CD4-positive, alpha-beta T cell treated with Interleukin-6 at 100 ng/mL for 8 hours (primary cell): Measurements from ENCODE around the gene CDHR1.
"Not testable (repeated sequence)": the region's sequence is repeated elsewhere in the genome, so short reads cannot be mapped to it uniquely, and the experiment has no call there.

Source experiments
- DNase-seq: peaks from one replicate; pipeline ENCODE4 v3.0.0-alpha.2; 2020; ENCODE audit warnings: mixed read lengths, low spot score

The CDHR1 gene

DNA sequence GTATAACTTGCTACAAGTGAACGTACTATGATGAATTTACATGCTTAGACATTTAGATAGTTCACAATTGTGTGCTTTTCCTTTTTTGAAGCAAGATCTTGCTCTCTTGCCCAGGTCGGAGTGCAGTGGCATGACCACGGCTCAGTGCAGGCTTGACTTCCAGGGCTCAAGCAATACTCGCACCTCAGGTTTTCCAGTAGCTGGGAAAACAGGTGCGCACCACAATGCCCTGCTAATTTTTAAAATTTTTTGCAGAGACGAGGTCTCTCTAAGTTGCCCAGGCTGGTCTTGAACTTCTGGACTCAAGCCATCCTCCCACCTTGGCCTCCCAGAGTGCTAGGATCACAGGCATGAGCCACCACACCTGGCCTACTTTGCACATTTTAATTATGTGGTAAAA lies 18.9 kb upstream of the CDHR1 start:
- DNase-seq = no peak

DNA sequence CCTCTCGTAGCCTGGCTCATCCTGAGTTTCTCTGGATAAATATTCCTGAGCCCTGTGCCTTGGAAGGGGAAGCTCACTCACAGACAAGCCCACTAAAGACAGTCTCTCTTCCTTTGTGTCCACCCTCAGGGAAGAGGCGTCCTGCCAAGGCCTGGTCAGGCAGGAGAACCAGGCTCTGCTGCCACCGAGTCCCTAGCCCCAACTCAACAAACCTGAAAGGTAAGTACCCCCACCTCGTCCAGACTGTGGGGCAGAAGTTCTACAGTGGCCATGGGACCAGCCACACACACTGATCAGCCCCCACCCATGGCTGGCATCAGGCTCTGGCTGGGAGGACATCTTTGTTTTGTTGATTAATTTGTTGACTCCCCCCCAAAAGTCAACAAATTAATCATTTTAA lies 18.0 kb upstream of the CDHR1 start:
- DNase-seq = no peak

DNA sequence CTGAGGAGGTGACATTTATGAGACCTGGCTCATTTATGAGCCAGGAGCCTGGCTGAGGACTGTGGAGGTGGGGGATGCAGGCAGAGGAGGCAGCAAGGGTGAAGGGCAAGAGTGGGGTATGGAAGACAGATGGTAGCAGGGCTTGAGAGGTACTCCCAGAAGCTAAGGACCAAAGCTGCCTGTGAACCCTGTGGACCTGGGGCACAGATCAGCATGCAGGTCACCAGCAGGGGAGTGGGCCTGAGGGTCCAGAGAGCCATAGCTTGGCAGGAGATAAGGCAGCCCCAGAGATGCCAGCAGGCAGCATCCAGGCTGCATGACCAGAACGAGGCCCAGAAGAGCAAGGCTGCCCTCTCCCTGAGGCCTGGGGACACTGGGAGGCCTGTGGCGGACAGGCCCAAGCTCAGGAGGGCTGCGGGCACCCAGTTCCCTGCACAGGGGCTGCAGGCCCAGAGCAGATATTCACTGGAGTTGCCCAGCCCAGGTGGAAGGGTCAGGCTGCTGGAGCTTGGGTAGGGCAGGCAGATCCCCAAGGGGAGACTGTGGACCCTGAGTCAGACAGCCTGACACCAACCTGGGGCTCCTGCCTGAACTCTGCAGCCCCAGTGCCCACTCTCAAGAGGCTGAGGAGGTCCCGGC lies 17.4 kb upstream of the CDHR1 start:
- no peak for DNase-seq

DNA sequence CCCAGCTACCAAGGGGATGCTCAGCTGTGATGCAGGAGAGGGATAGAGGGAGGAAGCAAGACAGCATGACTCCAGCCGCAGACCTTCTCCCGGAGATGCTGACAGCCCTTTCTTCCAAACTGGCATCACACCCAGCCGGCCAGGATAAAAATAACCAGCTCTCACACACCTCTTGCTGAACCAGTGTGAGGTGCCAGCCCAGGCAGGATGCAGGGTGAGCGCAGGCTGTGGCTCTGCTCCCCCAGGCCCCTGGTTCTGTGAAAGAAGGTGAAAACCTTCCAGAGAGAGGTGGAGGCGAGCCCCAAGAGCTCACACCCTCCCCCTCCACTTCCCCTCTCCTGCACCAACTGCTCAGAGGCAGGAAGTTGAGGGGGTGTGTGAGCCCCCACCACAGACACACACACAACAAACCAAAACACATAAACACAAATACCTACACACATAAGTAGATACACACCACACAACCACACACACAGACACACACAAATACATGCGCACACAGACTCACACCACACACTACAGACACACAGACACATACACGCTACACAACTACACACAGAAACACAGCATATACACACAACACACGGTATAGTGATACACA lies 16.7 kb upstream of the CDHR1 start:
- DNase-seq = peak; percentile 72

DNA sequence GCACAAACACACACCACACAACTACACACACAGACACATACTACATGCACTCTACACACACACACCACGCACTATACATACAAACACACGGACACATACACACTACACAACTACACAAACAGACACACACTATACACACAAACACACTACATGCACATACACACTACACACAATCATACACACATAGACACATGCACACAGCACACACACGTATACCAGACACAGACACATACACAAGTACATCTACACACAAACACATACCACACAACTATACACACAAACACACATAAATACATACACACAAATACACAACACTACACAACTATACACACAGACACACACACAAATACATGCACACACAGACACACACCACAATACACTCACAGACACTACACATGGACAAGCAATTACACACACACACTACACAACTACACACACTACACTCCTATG lies 16.2 kb upstream of the CDHR1 start:
- DNase-seq = no peak

DNA sequence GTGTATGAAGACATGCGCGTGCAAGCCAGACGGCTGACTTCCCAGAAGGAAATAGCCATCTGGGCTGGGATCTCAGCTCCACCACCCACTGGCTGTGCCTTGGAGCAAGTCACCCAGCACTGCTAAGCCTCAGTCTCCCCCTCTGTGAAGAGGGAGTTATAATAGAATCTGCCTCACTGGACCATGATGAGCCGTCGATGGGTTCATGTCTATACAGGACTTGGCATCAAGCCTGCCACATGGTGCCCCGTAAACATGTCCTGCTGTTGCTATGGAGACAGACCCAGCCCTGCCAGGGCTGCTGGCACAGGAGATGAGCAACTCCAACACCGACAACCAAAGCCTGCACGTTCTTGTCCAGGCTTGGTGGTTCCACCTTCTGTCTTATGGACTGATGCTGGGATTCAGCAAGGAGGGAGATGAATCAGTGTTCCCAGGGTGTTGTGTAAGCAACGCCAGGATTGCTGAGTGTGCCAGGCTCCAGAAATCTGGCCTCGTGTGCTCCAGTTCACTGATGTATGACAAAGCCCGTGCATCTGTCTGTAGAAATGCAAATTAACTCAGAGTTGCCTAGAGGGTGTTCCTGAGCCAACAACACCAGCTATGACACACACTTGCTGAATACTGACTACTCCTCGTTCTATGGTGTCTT lies 15.2 kb upstream of the CDHR1 start:
- DNase-seq = no peak

DNA sequence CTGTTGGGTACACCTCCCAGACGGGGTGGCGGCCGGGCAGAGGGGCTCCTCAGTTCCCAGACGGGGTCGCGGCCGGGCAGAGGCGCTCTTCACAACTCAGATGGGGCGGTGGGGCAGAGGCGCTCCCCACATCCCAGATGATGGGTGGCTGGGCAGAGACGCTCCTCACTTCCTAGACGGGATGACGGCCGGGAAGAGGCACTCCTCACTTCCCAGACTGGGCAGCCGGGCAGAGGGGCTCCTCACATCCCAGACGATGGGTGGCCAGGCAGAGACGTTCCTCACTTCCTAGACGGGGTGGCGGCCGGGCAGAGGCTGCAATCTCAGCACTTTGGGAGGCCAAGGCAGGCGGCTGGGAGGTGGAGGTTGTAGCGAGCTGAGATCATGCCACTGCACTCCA lies 14.0 kb upstream of the CDHR1 start:
- DNase-seq = not testable (repeated sequence)

DNA sequence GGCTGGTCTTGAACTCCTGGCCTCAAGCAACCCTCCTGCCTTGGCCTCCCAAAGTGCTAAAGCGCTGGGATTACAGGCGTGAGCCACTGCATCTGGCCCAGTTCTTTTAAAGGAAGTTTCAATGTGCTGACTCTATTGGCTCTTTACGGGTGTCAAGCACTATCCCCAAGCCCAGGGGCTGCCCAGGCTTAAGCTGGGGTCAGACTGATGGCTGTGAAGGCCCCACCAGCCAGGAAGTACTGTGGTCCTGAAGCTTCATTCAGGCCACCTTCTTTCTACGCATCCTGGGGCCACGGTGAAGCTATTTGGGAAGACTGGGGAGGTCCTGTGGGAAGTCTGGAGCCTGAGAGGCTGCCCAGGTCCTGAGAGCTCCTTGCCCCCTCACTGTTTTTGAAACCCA lies 12.7 kb upstream of the CDHR1 start:
- no peak for DNase-seq

DNA sequence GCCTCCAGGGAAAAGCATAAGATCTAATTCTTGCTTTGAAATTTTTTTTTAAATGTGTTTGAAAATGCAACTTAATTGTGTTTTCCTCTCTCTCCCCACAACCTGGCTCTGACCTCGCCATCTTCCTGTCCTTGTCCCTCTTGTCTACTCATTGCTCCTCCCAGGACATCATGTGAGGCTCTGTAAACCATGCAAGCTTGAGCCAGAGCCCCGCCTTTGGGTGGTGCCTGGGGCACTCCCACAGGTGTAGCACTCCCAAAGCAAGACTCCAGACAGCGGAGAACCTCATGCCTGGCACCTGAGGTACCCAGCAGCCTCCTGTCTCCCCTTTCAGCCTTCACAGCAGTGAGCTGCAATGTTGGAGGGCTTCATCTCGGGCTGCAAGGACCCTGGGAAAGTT lies 9.8 kb upstream of the CDHR1 start:
- DNase-seq = no peak

DNA sequence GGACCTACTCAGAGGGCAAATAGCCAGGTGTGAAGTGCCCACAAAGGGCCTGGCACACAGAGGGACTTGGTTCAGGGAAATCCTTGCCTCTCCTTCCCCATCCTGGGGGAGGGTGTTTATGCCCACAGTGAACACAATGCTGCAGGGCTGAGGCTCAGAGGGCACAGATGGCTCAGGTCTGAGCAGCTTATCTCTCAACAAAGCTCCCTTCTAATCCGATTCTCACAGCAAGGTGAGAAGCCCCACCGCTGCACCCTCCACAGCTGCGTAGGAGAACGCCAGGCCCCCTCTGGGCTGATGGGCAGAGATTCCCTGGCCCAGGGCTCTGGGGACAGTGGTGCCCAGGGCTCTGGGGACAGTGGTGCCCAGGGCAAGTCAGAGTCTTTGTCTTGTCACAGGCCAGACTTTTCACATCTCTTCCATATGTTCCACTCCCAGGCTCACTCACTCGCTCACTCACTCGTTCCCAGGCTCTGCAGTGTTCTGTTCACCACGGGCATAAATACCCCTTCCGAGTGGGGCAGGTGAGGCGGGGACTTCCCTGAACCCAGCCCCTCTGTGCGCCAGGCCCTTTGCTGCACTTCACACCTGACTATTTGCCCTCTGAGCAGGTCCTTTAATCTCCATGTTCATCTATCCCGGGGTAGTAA lies 8.7 kb upstream of the CDHR1 start:
- no peak for DNase-seq

DNA sequence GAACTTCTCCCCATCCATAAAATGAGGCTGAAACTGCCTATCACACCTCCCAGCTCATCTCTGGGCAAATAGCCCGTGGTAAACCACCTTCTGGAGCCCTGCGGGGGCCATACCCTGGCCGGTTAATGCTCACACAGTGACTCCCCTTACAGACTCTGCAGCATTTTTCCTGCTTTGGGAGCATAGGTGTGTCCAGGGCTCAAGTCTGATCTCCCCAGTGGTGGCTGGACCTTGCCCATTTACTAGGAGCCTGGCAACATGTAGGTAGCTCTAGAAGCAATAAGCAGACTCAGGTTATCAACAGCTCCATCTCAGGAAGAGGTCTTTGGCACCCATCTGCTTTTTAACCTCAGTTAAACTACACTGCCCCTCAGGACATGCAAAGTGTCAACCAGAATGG lies 5.5 kb upstream of the CDHR1 start:
- no peak for DNase-seq

DNA sequence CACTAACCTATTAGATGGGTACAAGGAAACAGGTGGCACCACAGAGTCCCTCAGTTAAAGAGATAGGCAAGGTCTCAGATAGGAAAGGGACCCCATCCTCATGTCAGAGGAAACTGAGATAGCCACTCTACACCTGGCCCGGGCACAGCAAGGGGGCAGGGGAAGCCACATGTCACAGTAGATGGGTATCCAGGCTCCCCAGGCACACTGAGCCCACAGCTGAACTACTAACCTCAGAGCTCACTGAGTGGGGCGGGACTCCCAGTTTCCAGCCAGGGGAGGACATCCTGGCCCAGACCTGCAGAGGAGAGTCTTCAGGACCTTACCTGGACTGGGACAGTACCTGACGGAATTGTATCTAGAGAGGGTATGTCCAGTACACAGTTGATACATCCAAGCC lies 3.7 kb upstream of the CDHR1 start:
- DNase-seq = no peak

DNA sequence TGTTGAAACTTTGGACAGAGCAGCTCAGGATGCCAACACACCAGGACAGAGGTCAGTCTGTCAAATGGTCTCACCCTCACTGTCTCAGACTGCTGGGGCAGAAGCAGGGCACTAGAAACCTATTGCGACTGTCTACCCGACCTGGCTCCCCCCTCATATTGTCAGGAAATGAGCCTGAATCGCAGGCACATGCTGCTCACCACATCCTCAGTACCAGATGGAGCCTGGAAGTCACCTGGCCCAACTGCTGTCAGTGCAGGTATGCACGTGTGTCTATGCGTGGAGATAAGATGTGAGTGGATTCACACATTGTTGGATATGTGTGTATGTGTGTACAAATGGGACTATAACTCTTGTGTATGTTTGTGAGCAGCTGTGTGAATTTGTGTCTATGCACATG lies 3.2 kb upstream of the CDHR1 start:
- DNase-seq = peak; percentile 46

DNA sequence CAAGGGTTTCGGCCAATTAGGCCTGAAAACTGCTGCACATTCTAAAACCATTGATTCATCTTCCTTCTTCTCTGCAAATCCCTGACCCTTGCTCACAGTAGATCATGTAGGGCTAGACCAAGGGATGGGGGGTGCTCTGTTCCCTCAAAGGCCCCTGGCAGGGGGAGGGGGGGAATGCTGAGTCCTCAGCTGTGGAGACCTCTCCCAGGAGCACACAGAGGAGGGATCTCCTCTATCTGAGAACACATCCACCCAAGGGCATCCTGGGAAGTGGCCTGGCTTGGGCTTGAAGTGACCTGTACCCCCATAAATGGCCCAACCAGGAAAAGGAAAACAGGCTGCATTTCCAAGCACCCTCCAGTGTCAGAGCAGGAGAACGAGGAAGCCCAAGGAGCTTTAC lies 1.0 kb upstream of the CDHR1 start:
- no peak for DNase-seq

DNA sequence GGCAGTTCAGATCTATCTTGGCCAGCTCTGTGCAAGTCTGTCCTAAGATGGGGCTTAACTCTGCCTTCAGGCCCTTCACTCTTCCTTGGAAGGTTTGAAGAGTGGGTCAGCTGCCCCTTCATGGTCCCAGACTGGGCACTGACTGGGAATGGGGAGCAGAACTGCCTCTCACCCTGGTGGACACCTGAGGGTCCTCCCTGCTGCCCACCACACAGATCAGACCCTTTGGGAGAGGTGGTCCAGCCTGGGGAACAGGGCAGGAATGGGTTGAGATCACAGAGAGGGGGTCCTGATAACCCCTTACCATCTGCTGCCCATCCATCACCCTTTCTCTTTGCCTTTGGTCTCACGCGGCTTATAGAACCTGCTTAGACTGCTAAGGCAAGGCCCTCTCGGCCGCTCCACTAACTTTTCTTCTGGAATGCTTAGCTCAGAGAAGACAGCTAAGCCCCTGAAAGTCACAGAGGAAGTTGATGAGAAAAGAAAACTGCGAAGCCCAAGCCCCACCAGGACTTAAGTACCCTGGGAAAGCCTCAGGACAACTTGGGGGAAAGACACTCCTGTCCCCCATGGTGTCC lies 402 bp upstream of the CDHR1 start:
- DNase-seq = no peak

DNA sequence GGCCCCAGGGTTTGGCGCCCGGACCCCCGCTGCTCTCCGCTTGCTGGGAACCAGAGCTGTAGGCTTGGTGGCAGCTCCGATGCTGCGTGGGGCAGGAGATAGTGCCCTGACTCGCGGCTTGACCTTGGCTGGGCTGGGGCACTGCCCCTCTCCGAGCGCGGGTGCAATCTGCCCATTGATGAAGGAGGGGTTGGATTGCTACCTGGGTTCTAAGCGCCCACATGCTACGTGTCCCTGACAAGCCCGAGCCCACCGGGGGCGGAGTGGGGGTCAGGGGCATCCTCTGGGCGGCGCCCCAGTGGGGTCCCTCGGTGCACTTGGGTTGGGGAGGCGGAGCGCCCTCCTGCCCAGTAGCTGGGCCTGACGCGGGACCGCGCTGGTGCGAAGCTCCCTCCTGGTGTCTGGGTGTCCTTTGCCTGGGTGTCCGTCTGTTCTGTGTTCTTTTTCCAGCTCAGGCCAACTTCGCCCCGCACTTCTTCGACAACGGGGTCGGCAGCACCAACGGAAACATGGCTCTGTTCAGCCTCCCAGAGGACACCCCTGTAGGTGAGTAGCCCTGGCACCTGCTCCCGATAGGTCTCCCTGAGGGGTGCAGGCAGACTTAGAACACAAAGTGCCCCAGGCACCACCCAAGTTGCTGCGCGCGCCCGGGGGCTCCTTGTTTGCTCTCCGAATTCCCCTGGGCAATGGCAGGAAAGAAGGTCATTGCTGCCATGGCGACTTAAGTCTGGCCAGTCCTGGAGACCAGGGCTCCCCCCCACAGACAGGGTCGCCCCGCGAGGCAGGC lies 900 bp downstream of the CDHR1 start:
- no peak for DNase-seq

DNA sequence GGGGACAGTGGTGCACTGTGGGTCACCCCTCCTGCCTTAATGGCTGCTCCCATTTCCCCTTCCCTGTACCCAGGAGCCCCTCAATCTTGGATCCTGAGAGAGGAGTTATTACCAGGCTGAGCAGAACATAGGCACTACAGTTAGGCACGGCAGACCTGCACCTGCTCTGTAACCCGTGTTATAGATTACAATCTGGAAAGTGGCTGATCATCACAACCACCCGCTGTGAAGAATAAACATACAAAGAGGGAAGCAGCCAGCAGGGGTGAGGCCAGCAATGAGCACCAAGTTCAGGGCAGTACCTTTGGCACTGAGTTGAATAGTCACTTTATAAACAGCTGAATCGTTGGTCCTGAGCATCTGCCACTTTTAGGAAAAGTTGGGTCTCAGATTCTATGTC lies 1.7 kb downstream of the CDHR1 start:
- DNase-seq = no peak

DNA sequence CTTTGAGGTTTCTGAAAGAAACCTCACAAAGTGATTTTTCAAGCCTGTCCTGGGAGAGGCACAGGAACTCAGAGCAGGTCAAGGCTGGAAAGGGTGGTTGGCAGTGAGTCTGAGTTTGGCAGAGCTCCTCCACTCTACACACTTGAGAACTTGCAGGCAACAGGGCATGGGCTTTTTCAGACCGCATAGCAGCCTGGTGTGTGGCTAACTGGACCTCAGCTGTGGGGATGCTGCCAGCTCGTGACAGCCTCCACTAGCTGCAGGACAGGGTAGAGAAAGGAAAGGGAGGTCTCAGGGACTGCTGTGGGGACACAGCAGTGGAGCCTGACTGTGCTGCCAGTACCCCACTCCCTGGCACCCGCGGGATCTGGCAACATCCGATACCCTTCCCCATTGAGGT lies 2.6 kb downstream of the CDHR1 start:
- no peak for DNase-seq

DNA sequence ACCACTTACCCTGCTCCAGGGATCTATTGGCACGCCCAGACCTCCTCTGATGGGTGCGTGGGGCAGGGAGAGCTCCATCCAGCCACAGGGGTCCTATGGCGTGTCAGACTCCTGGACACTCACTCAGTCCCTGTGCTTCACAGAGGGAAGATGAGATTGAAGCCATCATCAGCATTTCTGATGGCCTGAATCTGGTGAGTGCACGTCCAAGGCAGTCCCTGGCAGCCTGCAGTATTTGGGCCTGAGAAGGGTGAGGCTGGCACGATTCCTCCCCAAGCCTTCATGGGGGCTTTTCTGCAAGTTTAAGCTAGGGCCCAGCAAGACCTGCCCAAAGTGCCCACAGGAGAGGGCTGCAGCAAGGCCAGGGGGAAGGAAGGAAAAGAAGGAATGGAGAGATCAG lies 3.3 kb downstream of the CDHR1 start:
- no peak for DNase-seq

DNA sequence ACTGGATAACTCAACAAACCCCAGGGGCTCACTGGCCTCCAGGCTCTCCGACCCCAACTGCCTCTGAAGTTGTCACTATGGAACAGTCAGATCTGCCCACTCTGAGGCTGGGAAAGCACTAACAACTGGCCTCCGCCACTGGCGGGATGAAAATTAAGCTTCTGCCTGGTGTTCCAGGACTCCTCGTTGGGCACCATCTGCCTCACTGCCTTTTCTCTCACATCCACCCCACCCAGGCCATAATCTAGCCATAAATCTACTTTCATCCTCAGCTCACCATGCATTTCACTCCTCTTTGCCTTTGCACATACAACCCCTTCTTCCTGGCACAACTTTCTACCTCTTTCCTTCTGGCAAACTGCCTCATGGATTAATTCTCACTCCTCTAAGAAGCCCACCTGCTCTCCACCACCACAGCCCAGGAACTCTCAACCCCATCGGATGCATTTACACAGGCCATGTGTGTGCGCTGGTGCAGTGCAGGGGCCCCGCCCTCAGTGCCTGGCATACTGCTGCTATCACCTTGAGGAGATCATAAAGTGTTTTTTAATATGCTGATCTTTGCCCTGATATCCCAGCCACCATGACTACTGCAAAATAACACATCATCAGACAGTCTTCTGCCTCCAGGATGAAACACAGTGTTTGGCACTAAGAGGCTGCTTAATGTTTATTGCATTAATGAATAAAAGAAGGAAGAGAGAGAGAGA lies 4.0 kb downstream of the CDHR1 start:
- DNase-seq = no peak

DNA sequence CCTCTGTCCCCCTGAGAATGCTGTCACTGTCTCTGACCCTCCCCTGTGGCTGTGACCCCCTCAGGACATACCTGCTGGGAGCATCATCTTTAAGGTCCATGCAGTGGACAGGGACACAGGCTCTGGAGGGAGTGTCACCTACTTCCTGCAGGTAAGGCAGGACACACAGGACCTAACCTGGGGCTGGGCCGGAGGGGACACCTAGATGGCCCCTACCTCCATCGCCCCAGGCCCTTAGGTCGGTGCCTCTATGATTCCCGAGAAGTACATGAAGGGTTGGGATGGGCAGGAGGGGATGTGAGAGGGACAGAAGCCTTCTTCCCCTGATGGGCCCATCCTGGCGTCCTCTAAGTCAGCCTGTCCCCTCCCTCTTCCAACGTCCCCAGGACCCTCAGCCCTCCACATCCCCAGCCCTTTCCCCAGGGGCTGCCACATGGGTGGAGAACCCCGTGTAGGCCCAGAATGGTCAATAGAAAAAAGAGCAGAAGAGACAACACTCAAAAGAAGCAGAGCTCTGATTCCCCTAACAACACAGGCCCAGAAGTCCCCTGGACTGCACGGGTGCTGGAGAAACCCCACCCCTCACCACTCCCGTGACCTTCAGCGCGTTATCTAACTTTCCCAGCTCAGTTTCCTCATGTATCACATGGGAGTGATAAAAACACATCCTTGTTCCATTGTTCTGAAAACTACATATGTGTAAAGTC lies 6.4 kb downstream of the CDHR1 start:
- DNase-seq = no peak
